Lung (tissue), 12 donors: ENCODE data around the gene SH3PXD2A. TPM values are rescaled to one million over a fixed set of nuclear protein-coding genes. Genes with fewer than 3 reads are reported as not detected.
A peak's percentile ranks its signal among the peaks of the same experiment; 100 is the strongest.

Experiments used
- ATAC-seq: fragments of 200-7000 bp; cut with Tn5 transposase; one replicate; pipeline ENCODE4 v1.9.1; 2020; ENCODE audit warnings: moderate number of reproducible peaks; ENCODE audit not compliant: insufficient read depth, low FRiP score
- DNase-seq, 3 donors: peaks; one replicate each; pipeline ENCODE4 v3.0.0-alpha.2; 2013 to 2017
- H3K27ac ChIP-seq, 2 donors: one replicate each; pipeline ENCODE4 v1.5.1; 2013; ENCODE audit warnings: mild to moderate bottlenecking in 2 of 2, moderate library complexity in 2 of 2, control low read depth in 1 of 2, inconsistent platforms in 1 of 2, low read depth in 1 of 2, low read length in 1 of 2
- H3K27me3 ChIP-seq, 3 donors: one replicate each; pipeline ENCODE4 v1.5.1; 2013; ENCODE audit warnings: low read length in 2 of 3; ENCODE audit not compliant: control insufficient read depth in 3 of 3, insufficient read depth in 3 of 3
- H3K36me3 ChIP-seq, 4 donors: one replicate each; pipeline ENCODE4 v1.5.1; 2013; ENCODE audit warnings: low read length in 4 of 4, mild to moderate bottlenecking in 1 of 4, moderate library complexity in 1 of 4; ENCODE audit not compliant: control insufficient read depth in 4 of 4, insufficient read depth in 4 of 4
- H3K4me1 ChIP-seq, 5 donors: one replicate each; pipeline ENCODE4 v1.5.1; 2013; ENCODE audit warnings: low read length in 5 of 5, mild to moderate bottlenecking in 2 of 5, moderate library complexity in 1 of 5; ENCODE audit not compliant: control insufficient read depth in 5 of 5, insufficient read depth in 5 of 5
- H3K4me3 ChIP-seq: one replicate; pipeline ENCODE4 v1.5.1; 2013; ENCODE audit warnings: mild to moderate bottlenecking, control low read depth, moderate library complexity
- H3K9ac ChIP-seq, 2 donors: one replicate each; pipeline ENCODE4 v1.5.1; 2013; ENCODE audit warnings: low read length in 2 of 2, control low read depth in 1 of 2; ENCODE audit not compliant: insufficient read depth in 1 of 2
- H3K9me3 ChIP-seq, 4 donors: one replicate each; pipeline ENCODE4 v1.5.1; 2013; ENCODE audit warnings: low read length in 3 of 4, mild to moderate bottlenecking in 1 of 4, moderate library complexity in 1 of 4; ENCODE audit not compliant: control insufficient read depth in 4 of 4, insufficient read depth in 3 of 4
- CTCF ChIP-seq: IDR thresholded peaks from 2 replicates; pipeline ENCODE4 v1.5.1; 2012; ENCODE audit warnings: mild to moderate bottlenecking; ENCODE audit errors: control extremely low read depth, extremely low read depth
- WGBS, 2 donors: extraction: QIAGEN DNeasy Blood & Tissue Kit; methylation state at CpG; one replicate each; pipeline ENCODE4 v1.1.7; 2013; 5-methylcytosine and 5-hydroxymethylcytosine counted together
- polyA plus RNA-seq, 2 donors: library from polyadenylated mRNA; stranded (reverse); fragments of 200-250 nt; gene quantifications; one replicate each; pipeline ENCODE4 v1.2.1, GENCODE V29; 2013
- total RNA-seq, 2 donors: library from RNA; depleted of rRNA in 1 of 2; stranded (reverse); fragments of >200 nt in 1 of 2; gene quantifications; one replicate each; pipeline ENCODE4 v1.2.1, GENCODE V29; 2014 to 2021
- donor health status: control.
- donor health status: control.
- donor health status: Bipolar disorder and iron deficiency.
- donor health status: healthy.
- donor health status: DM: yes; HTN: yes; CAD: no.

The SH3PXD2A gene
- total and polyA plus RNA-seq, 4 donors, result 9.9 to 53.2 (median 29.2) TPM

GRCh38 chr10:103736763-103737162 lies 118.6 kb downstream of the SH3PXD2A start:
- 81 to 83% methylated on average over 3 of the region's 3 CpGs for WGBS, 2 donors
- Histone ChIP-seq H3K4me3 (no peak overlapping the region), H3K4me1 (peaks cover 12 to 35% (median 18%) of the 10 kb centered on the region in 5 donors), H3K27me3 (no peaks in the 10 kb centered on the region), H3K36me3 (peaks cover 0 to 3% (median under 1%) of the 10 kb centered on the region in 4 donors), H3K9me3 (peaks cover 0 to 2% (median 0%) of the 10 kb centered on the region in 4 donors), H3K9ac (no peak overlapping the region), H3K27ac (peak overlapping the region in 1 of 2 donors; percentile 21)
- no peak for ATAC-seq
- no peak for TF ChIP-seq CTCF
- no peak for DNase-seq

- peaks cover 0 to 2% (median 0%) of the 10 kb centered on the region in 4 donors for H3K9me3 ChIP-seq
- WGBS, 2 donors, result 73 to 89% methylated on average over 8 of the region's 8 CpGs
- peaks cover 0 to 3% (median 2%) of the 10 kb centered on the region in 4 donors for H3K36me3 ChIP-seq
- H3K27me3 ChIP-seq, result no peaks in the 10 kb centered on the region
- H3K9ac ChIP-seq, result no peak overlapping the region
- peaks cover 11 to 37% (median 18%) of the 10 kb centered on the region in 5 donors for H3K4me1 ChIP-seq
- no peak overlapping the region for H3K4me3 ChIP-seq
- peak overlapping the region in 1 of 2 donors; percentile 56 for H3K27ac ChIP-seq
- DNase-seq, result no peak
- no peak for TF ChIP-seq CTCF
- no peak for ATAC-seq
These were observed 119.3 kb downstream of the SH3PXD2A start for GRCh38 chr10:103736044-103736443.

- Histone ChIP-seq H3K9me3 (peaks cover 0 to 2% (median 0%) of the 10 kb centered on the region in 4 donors), H3K4me3 (no peak overlapping the region), H3K36me3 (peaks cover 0 to 3% (median 2%) of the 10 kb centered on the region in 4 donors), H3K9ac (no peak overlapping the region), H3K4me1 (peaks cover under 1 to 28% (median 6%) of the 10 kb centered on the region in 5 donors), H3K27ac (peak overlapping the region in 1 of 2 donors; percentile 1), H3K27me3 (no peaks in the 10 kb centered on the region)
- no peak for TF ChIP-seq CTCF
- no peak for ATAC-seq
- DNase-seq, result no peak
- WGBS, 2 donors, result 89 to 92% methylated on average over 4 of the region's 4 CpGs
These were observed 120.6 kb downstream of the SH3PXD2A start for GRCh38 chr10:103734731-103735130.

GRCh38 chr10:103733045-103733419 lies 122.3 kb downstream of the SH3PXD2A start:
- Histone ChIP-seq H3K36me3 (peaks cover 0 to 3% (median 2%) of the 10 kb centered on the region in 4 donors), H3K9me3 (peaks cover 0 to 2% (median 0%) of the 10 kb centered on the region in 4 donors), H3K9ac (peak overlapping the region in 1 of 2 donors; percentile 28), H3K27ac (no peak overlapping the region), H3K27me3 (no peaks in the 10 kb centered on the region), H3K4me3 (no peak overlapping the region), H3K4me1 (peaks cover 0 to 20% (median 2%) of the 10 kb centered on the region in 5 donors)
- TF ChIP-seq CTCF, result no peak
- DNase-seq, result no peak
- no peak for ATAC-seq
- WGBS, 2 donors, result 41 to 63% methylated on average over 6 of the region's 6 CpGs
